ENCODE measurements around the gene ZC3H18.

DNA sequence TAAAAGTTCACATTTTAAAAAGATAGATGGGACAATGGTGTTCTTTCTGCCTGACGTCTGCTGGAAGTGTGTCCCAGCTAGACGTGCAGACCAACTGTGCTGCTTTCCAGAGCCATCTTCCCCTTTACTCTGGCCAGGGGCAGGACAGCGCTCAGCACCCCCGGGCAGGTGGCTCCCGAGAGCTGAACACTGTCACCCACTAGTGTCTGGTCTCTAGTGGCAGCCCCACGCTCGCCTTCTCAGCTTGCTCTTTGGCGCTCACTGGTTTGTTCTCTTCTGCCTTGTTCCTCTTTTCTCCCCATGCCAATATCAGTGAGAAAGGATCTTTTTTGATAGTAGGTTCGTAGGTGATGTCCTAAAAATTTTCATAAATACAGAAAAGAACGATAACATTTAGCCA, 25.7 kb downstream of the ZC3H18 start:
- TF ChIP-seq, protein P1, sequence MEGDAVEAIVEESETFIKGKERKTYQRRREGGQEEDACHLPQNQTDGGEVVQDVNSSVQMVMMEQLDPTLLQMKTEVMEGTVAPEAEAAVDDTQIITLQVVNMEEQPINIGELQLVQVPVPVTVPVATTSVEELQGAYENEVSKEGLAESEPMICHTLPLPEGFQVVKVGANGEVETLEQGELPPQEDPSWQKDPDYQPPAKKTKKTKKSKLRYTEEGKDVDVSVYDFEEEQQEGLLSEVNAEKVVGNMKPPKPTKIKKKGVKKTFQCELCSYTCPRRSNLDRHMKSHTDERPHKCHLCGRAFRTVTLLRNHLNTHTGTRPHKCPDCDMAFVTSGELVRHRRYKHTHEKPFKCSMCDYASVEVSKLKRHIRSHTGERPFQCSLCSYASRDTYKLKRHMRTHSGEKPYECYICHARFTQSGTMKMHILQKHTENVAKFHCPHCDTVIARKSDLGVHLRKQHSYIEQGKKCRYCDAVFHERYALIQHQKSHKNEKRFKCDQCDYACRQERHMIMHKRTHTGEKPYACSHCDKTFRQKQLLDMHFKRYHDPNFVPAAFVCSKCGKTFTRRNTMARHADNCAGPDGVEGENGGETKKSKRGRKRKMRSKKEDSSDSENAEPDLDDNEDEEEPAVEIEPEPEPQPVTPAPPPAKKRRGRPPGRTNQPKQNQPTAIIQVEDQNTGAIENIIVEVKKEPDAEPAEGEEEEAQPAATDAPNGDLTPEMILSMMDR (conservative IDR thresholded peaks at IDR 0.05 in 1 of 2, IDR thresholded peaks at IDR 0.05 in 1 of 2; ENCODE audit: low read depth in 1 of 2, low read length in 2 of 2), result no peak
- TF ChIP-seq EZH2 (IDR thresholded peaks at IDR 0.05; ENCODE audit: low read length, missing control alignments), result no peak
